Measurements from ENCODE around the gene ZNF407. TPM values are rescaled to one million over a fixed set of nuclear protein-coding genes. Genes with fewer than 3 reads are reported as not detected.

The ZNF407 gene
- total and polyA plus RNA-seq, 4 donors, result 1.9 to 16.5 (median 6.6) TPM

DNA sequence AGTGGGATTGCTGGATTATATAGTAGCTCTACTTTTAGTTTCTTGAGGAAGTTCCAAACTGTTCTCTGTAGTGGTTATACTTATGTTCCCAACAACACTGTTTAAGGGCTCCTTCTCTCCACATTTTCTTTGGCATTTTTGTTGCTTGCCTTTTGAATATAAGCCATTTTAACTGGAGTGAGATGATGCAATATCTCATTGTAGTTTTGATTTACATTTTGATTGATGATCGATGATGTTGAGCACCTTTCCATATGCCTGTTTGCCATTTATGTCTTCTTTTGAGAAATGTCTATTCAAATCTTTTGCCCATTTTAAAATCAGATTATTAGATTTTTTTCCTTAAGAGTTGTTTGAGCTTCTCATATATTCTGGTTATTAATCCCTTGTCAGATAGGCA is 368.0 kb downstream of the ZNF407 start:
- Histone ChIP-seq H3K4me1 (ENCODE audit: control insufficient read depth in 4 of 4, insufficient read depth in 4 of 4, low read length in 3 of 4) (no peaks in the 10 kb centered on the region), H3K4me3 (ENCODE audit: low read depth in 1 of 3, low read length in 3 of 3) (no peak overlapping the region), H3K9me3 (ENCODE audit: control insufficient read depth in 4 of 4, low read length in 3 of 4) (no peaks in the 10 kb centered on the region), H3K9ac (ENCODE audit: low read depth in 1 of 2, low read length in 2 of 2) (no peak overlapping the region), H3K36me3 (ENCODE audit: control insufficient read depth in 4 of 4, insufficient read depth in 3 of 4, low read depth in 1 of 4, low read length in 3 of 4) (no peaks in the 10 kb centered on the region), H3K27me3 (ENCODE audit: control insufficient read depth in 4 of 4, insufficient read depth in 4 of 4, low read length in 3 of 4) (no peaks in the 10 kb centered on the region), H3K27ac (ENCODE audit: low read depth in 1 of 2, low read length in 2 of 2) (no peak overlapping the region)
- 97% methylated on average over 1 of the region's 1 CpG for WGBS
- no peak for TF ChIP-seq FOXA1 (IDR thresholded peaks at IDR 0.05)
- TF ChIP-seq SP1 (IDR thresholded peaks at IDR 0.05), result no peak
- no peak for TF ChIP-seq RXRA (IDR thresholded peaks at IDR 0.05)
- TF ChIP-seq GABPA (IDR thresholded peaks at IDR 0.05 in 1 of 2, conservative IDR thresholded peaks at IDR 0.05 in 1 of 2), result no peak
- TF ChIP-seq TAF1 (conservative IDR thresholded peaks at IDR 0.05), result no peak
- no peak for TF ChIP-seq FOXA2 (IDR thresholded peaks at IDR 0.05)
- TF ChIP-seq EGR1 (IDR thresholded peaks at IDR 0.05; ENCODE audit: low read depth in 2 of 2), result no peak
- TF ChIP-seq HNF4A (conservative IDR thresholded peaks at IDR 0.05), result no peak
- no peak for TF ChIP-seq NR2F2 (IDR thresholded peaks at IDR 0.05)
- no peak for TF ChIP-seq HNF4G (IDR thresholded peaks at IDR 0.05)
- no peak for TF ChIP-seq RAD21 (IDR thresholded peaks at IDR 0.05)
- DNase-seq (ENCODE audit: low spot score), result no peak

DNA sequence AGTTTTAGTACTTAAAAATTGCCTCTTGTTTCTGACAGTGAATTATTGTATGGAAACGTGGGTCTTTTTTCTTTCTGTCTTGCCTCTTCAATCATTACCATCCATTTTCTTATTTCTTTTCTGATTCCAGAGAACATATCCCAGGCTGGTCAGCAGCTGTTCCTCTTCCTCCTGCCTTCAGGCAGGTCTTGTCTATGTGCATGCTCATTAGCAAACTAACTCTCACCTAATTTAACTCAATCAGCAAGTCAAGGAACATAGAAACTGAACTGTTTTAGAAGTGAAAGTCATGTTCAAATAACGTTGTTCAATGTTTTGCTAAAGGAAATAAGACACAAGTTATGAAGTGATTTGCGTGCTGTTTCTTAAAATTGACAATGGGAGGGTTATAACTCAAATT is 369.8 kb downstream of the ZNF407 start:
- H3K27ac ChIP-seq (ENCODE audit: low read depth in 1 of 2, low read length in 2 of 2), result no peak overlapping the region
- no peaks in the 10 kb centered on the region for H3K27me3 ChIP-seq (ENCODE audit: control insufficient read depth in 4 of 4, insufficient read depth in 4 of 4, low read length in 3 of 4)
- no peak for TF ChIP-seq EGR1 (IDR thresholded peaks at IDR 0.05; ENCODE audit: low read depth in 2 of 2)
- TF ChIP-seq, protein P1, sequence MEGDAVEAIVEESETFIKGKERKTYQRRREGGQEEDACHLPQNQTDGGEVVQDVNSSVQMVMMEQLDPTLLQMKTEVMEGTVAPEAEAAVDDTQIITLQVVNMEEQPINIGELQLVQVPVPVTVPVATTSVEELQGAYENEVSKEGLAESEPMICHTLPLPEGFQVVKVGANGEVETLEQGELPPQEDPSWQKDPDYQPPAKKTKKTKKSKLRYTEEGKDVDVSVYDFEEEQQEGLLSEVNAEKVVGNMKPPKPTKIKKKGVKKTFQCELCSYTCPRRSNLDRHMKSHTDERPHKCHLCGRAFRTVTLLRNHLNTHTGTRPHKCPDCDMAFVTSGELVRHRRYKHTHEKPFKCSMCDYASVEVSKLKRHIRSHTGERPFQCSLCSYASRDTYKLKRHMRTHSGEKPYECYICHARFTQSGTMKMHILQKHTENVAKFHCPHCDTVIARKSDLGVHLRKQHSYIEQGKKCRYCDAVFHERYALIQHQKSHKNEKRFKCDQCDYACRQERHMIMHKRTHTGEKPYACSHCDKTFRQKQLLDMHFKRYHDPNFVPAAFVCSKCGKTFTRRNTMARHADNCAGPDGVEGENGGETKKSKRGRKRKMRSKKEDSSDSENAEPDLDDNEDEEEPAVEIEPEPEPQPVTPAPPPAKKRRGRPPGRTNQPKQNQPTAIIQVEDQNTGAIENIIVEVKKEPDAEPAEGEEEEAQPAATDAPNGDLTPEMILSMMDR (IDR thresholded peaks at IDR 0.05; ENCODE audit: low read depth, low read length, missing input control), result no peak
- no peak for TF ChIP-seq GABPA (IDR thresholded peaks at IDR 0.05 in 1 of 2, conservative IDR thresholded peaks at IDR 0.05 in 1 of 2)
- TF ChIP-seq, protein P2, sequence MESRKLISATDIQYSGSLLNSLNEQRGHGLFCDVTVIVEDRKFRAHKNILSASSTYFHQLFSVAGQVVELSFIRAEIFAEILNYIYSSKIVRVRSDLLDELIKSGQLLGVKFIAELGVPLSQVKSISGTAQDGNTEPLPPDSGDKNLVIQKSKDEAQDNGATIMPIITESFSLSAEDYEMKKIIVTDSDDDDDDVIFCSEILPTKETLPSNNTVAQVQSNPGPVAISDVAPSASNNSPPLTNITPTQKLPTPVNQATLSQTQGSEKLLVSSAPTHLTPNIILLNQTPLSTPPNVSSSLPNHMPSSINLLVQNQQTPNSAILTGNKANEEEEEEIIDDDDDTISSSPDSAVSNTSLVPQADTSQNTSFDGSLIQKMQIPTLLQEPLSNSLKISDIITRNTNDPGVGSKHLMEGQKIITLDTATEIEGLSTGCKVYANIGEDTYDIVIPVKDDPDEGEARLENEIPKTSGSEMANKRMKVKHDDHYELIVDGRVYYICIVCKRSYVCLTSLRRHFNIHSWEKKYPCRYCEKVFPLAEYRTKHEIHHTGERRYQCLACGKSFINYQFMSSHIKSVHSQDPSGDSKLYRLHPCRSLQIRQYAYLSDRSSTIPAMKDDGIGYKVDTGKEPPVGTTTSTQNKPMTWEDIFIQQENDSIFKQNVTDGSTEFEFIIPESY (IDR thresholded peaks at IDR 0.05), result no peak
- no peak for TF ChIP-seq RXRA (IDR thresholded peaks at IDR 0.05)
- peaks cover 0 to 1% (median 0%) of the 10 kb centered on the region in 4 donors for H3K4me1 ChIP-seq (ENCODE audit: control insufficient read depth in 4 of 4, insufficient read depth in 4 of 4, low read length in 3 of 4)
- no peak for DNase-seq (ENCODE audit: low spot score)
- WGBS, result 93% methylated on average over 3 of the region's 3 CpGs
- H3K4me3 ChIP-seq (ENCODE audit: low read depth in 1 of 3, low read length in 3 of 3), result no peak overlapping the region
- no peak overlapping the region for H3K9ac ChIP-seq (ENCODE audit: low read depth in 1 of 2, low read length in 2 of 2)
- no peaks in the 10 kb centered on the region for H3K9me3 ChIP-seq (ENCODE audit: control insufficient read depth in 4 of 4, low read length in 3 of 4)
- H3K36me3 ChIP-seq (ENCODE audit: control insufficient read depth in 4 of 4, insufficient read depth in 3 of 4, low read depth in 1 of 4, low read length in 3 of 4), result no peaks in the 10 kb centered on the region

DNA sequence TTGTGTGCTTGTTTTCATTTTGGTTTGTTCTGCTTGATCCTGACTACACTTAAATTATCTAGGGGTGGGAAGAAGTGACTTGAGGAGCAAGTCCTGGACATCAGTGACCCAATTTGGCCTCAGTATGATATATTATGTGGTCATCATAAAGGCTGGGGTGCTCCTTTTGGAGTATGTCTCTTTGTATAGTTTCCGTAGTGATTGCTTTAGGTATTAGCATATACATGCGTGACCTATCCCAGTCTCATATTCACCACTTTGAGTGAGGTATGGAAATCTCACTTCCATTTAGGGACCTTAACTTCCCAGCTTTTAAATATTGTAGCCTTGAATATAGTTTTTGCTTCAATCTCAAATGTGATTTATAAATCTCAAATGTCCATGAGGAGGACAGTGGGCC is 370.3 kb downstream of the ZNF407 start:
- H3K27me3 ChIP-seq (ENCODE audit: control insufficient read depth in 4 of 4, insufficient read depth in 4 of 4, low read length in 3 of 4), result no peaks in the 10 kb centered on the region
- H3K4me1 ChIP-seq (ENCODE audit: control insufficient read depth in 4 of 4, insufficient read depth in 4 of 4, low read length in 3 of 4), result peaks cover 0 to 1% (median 0%) of the 10 kb centered on the region in 4 donors
- H3K9me3 ChIP-seq (ENCODE audit: control insufficient read depth in 4 of 4, low read length in 3 of 4), result no peaks in the 10 kb centered on the region
- TF ChIP-seq FOXA2 (IDR thresholded peaks at IDR 0.05) (no peak), HNF4A (conservative IDR thresholded peaks at IDR 0.05) (no peak), JUND (IDR thresholded peaks at IDR 0.05) (no peak), FOXA1 (IDR thresholded peaks at IDR 0.05) (no peak), RAD21 (IDR thresholded peaks at IDR 0.05) (no peak), SP1 (IDR thresholded peaks at IDR 0.05) (no peak)
- TF ChIP-seq, protein P3, sequence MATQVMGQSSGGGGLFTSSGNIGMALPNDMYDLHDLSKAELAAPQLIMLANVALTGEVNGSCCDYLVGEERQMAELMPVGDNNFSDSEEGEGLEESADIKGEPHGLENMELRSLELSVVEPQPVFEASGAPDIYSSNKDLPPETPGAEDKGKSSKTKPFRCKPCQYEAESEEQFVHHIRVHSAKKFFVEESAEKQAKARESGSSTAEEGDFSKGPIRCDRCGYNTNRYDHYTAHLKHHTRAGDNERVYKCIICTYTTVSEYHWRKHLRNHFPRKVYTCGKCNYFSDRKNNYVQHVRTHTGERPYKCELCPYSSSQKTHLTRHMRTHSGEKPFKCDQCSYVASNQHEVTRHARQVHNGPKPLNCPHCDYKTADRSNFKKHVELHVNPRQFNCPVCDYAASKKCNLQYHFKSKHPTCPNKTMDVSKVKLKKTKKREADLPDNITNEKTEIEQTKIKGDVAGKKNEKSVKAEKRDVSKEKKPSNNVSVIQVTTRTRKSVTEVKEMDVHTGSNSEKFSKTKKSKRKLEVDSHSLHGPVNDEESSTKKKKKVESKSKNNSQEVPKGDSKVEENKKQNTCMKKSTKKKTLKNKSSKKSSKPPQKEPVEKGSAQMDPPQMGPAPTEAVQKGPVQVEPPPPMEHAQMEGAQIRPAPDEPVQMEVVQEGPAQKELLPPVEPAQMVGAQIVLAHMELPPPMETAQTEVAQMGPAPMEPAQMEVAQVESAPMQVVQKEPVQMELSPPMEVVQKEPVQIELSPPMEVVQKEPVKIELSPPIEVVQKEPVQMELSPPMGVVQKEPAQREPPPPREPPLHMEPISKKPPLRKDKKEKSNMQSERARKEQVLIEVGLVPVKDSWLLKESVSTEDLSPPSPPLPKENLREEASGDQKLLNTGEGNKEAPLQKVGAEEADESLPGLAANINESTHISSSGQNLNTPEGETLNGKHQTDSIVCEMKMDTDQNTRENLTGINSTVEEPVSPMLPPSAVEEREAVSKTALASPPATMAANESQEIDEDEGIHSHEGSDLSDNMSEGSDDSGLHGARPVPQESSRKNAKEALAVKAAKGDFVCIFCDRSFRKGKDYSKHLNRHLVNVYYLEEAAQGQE (IDR thresholded peaks at IDR 0.05), result no peak
- TF ChIP-seq, protein P1 (IDR thresholded peaks at IDR 0.05; ENCODE audit: low read depth, low read length, missing input control), result no peak
- TF ChIP-seq, protein P4, sequence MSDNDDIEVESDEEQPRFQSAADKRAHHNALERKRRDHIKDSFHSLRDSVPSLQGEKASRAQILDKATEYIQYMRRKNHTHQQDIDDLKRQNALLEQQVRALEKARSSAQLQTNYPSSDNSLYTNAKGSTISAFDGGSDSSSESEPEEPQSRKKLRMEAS (IDR thresholded peaks at IDR 0.05), result no peak
- no peak overlapping the region for H3K27ac ChIP-seq (ENCODE audit: low read depth in 1 of 2, low read length in 2 of 2)
- no peak for DNase-seq (ENCODE audit: low spot score)
- no peak overlapping the region for H3K4me3 ChIP-seq (ENCODE audit: low read depth in 1 of 3, low read length in 3 of 3)
- no peaks in the 10 kb centered on the region for H3K36me3 ChIP-seq (ENCODE audit: control insufficient read depth in 4 of 4, insufficient read depth in 3 of 4, low read depth in 1 of 4, low read length in 3 of 4)
- WGBS, result 98% methylated on average over 2 of the region's 2 CpGs
- no peak overlapping the region for H3K9ac ChIP-seq (ENCODE audit: low read depth in 1 of 2, low read length in 2 of 2)
